ENCODE data around the gene ATP5F1D. TPM values are rescaled to one million over a fixed set of nuclear protein-coding genes. Genes with fewer than 3 reads are reported as not detected.
A peak's percentile ranks its signal among the peaks of the same experiment; 100 is the strongest.
"Not testable (repeated sequence)": the region's sequence is repeated elsewhere in the genome, so short reads cannot be mapped to it uniquely, and the experiment has no call there.

ATP5F1D gene
- total and polyA plus RNA-seq, 2 of the 13 experiments (the other 11 are each of a cell fraction or from before 2014, with no cell fraction given): 39.4 to 78.7 TPM

GRCh38 chr19:1208830-1209229 is 32.7 kb upstream of the ATP5F1D start:
- peaks cover 41% of the 10 kb centered on the region for H4K20me1 ChIP-seq (ENCODE audit: insufficient read depth, low read length)
- 90% methylated on average over 6 of the region's 10 CpGs for WGBS (ENCODE audit: low lambda C conversion rate)
- H3K9me3 ChIP-seq (ENCODE audit: low read length); BruUV-seq (replicated peaks); ATAC-seq; DNase-seq (ENCODE audit: low spot score); POLR2A ChIA-PET; H3K9ac ChIP-seq (ENCODE audit: insufficient read depth, low read depth, low read length); H2AFZ ChIP-seq (ENCODE audit: low read length); intact Hi-C loops (cut with micrococcal nuclease; ENCODE audit: unreplicated experiment); in situ Hi-C loops (cut with HindIII; ENCODE audit: extremely low pct_ligation_motif_present, low pct_unique_long_range_greater_than_20kb); H3K27ac ChIP-seq (ENCODE audit: extremely low read length, insufficient read depth, low read length); FAIRE-seq; H3K27me3 ChIP-seq (ENCODE audit: control insufficient read depth in 1 of 2, insufficient read depth in 2 of 2, low read length in 2 of 2); CTCF ChIA-PET (ENCODE audit: low intra/inter-chr PET ratio, low total read pairs): not testable (repeated sequence)
- peaks cover 55% of the 10 kb centered on the region for H3K4me1 ChIP-seq (ENCODE audit: insufficient read depth, low read length)
- peak overlapping the region in 2 of 3 experiments; percentile 27 to 42; a peak in 3 of 6 replicates for H3K4me3 ChIP-seq (replicated peaks in 1 of 3; ENCODE audit: insufficient read depth in 1 of 3, low read depth in 2 of 3, low read length in 3 of 3)
- TF ChIP-seq ZBTB38 (CRISPR knock-in tag; IDR thresholded peaks at IDR 0.05): 0 out of 2 replicates have a peak, but pooled peaks have one; percentile 7
- 0 out of 2 replicates have a peak, but pooled peaks have one; percentile 14 for TF ChIP-seq RXRA (CRISPR knock-in tag; IDR thresholded peaks at IDR 0.05)
- peak; percentile 79; the same call in 1 of the 2 replicates for TF ChIP-seq ZNF652 (CRISPR knock-in tag; IDR thresholded peaks at IDR 0.05; ENCODE audit: borderline replicate concordance, low read depth)
- H3K36me3 ChIP-seq (replicated peaks in 1 of 2; ENCODE audit: control insufficient read depth in 1 of 2, insufficient read depth in 2 of 2, low read length in 2 of 2): peaks cover 8 to 20% of the 10 kb centered on the region in 2 experiments; a peak in 4 of 5 replicates
- H3K4me2 ChIP-seq (ENCODE audit: low read depth, low read length): peak overlapping the region; percentile 87
- peaks cover 73% of the 10 kb centered on the region for H3K79me2 ChIP-seq (ENCODE audit: insufficient read depth, low read length)

DNA sequence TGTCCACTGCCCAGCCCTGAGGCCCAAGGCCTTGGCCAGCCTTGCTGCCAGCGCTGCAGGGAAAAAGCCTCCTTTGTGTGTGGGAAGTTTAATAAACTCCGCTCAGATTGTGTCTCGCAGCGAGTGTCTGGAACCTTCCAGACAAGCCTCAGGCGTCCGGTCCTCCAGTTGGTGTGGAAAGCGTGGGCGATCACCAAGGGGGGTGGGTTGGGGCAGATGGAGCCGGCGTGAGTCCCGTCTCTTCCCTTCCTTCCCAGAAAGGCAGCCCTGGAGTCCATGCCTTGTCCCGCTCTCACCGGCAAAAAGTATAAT is 31.4 kb upstream of the ATP5F1D start:
- H3K27ac ChIP-seq (ENCODE audit: extremely low read length, insufficient read depth, low read length): peak overlapping the region; percentile 34
- H3K79me2 ChIP-seq (ENCODE audit: insufficient read depth, low read length): peaks cover 84% of the 10 kb centered on the region
- H3K36me3 ChIP-seq (replicated peaks in 1 of 2; ENCODE audit: control insufficient read depth in 1 of 2, insufficient read depth in 2 of 2, low read length in 2 of 2): peaks cover 10 to 21% of the 10 kb centered on the region in 2 experiments; a peak in 4 of 5 replicates
- DNase-seq (ENCODE audit: low spot score) (no peak), ATAC-seq (no peak), FAIRE-seq (no peak)
- CTCF ChIA-PET (ENCODE audit: low intra/inter-chr PET ratio, low total read pairs): no interaction called here
- TF ChIP-seq RARG (CRISPR knock-in tag; IDR thresholded peaks at IDR 0.05; ENCODE audit: low read depth) (no peak), AGO2 (optimal IDR thresholded peaks at IDR 0.05; ENCODE audit: low read depth, low read length) (peak; percentile 67), HOXA9 (CRISPR knock-in tag; IDR thresholded peaks at IDR 0.05; ENCODE audit: borderline replicate concordance) (no peak)
- TF ChIP-seq, protein P1, sequence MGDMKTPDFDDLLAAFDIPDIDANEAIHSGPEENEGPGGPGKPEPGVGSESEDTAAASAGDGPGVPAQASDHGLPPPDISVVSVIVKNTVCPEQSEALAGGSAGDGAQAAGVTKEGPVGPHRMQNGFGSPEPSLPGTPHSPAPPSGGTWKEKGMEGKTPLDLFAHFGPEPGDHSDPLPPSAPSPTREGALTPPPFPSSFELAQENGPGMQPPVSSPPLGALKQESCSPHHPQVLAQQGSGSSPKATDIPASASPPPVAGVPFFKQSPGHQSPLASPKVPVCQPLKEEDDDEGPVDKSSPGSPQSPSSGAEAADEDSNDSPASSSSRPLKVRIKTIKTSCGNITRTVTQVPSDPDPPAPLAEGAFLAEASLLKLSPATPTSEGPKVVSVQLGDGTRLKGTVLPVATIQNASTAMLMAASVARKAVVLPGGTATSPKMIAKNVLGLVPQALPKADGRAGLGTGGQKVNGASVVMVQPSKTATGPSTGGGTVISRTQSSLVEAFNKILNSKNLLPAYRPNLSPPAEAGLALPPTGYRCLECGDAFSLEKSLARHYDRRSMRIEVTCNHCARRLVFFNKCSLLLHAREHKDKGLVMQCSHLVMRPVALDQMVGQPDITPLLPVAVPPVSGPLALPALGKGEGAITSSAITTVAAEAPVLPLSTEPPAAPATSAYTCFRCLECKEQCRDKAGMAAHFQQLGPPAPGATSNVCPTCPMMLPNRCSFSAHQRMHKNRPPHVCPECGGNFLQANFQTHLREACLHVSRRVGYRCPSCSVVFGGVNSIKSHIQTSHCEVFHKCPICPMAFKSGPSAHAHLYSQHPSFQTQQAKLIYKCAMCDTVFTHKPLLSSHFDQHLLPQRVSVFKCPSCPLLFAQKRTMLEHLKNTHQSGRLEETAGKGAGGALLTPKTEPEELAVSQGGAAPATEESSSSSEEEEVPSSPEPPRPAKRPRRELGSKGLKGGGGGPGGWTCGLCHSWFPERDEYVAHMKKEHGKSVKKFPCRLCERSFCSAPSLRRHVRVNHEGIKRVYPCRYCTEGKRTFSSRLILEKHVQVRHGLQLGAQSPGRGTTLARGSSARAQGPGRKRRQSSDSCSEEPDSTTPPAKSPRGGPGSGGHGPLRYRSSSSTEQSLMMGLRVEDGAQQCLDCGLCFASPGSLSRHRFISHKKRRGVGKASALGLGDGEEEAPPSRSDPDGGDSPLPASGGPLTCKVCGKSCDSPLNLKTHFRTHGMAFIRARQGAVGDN (CRISPR knock-in tag; IDR thresholded peaks at IDR 0.05): peak; percentile 58
- POLR2A ChIA-PET: no interaction called here
- H3K9me3 ChIP-seq (ENCODE audit: low read length): no peaks in the 10 kb centered on the region
- H3K4me3 ChIP-seq (replicated peaks in 1 of 3; ENCODE audit: insufficient read depth in 1 of 3, low read depth in 2 of 3, low read length in 3 of 3): peak overlapping the region in 1 of 3 experiments; percentile 44; a peak in 1 of 6 replicates
- H3K4me2 ChIP-seq (ENCODE audit: low read depth, low read length): peak overlapping the region; percentile 53; the same call in 1 of the 2 replicates
- H4K20me1 ChIP-seq (ENCODE audit: insufficient read depth, low read length): peaks cover 50% of the 10 kb centered on the region
- no peak overlapping the region for H2AFZ ChIP-seq (ENCODE audit: low read length)
- intact Hi-C loops (cut with micrococcal nuclease; ENCODE audit: unreplicated experiment) (no loop called here), in situ Hi-C loops (cut with HindIII; ENCODE audit: extremely low pct_ligation_motif_present, low pct_unique_long_range_greater_than_20kb) (no loop called here)
- no peak overlapping the region for H3K9ac ChIP-seq (ENCODE audit: insufficient read depth, low read depth, low read length)
- WGBS (ENCODE audit: low lambda C conversion rate): 95% methylated on average over 13 of the region's 13 CpGs
- no peaks in the 10 kb centered on the region; a peak in 1 of 5 replicates for H3K27me3 ChIP-seq (ENCODE audit: control insufficient read depth in 1 of 2, insufficient read depth in 2 of 2, low read length in 2 of 2)
- BruUV-seq (replicated peaks): no TSS peak
- peaks cover 42% of the 10 kb centered on the region for H3K4me1 ChIP-seq (ENCODE audit: insufficient read depth, low read length)

Measured in HepG2 (cell line).